ENCODE results near the gene MSANTD2.

MSANTD2 gene

GRCh38 chr11:124800226-124800929 is at the start of gene MSANTD2:
Gene MSANTD2 (minus strand): TSS chr11:124800406. CDS start chr11:124800380, 26 bp downstream.
- DNase-seq (ENCODE audit: low read depth in 2 of 2) = peak; percentile 21 to 64

GRCh38 chr11:124846070-124846673 is 46.0 kb upstream of the MSANTD2 start:
- no peak for DNase-seq (ENCODE audit: low read depth in 2 of 2)

GRCh38 chr11:124844664-124845079 is 44.5 kb upstream of the MSANTD2 start:
- no peak for DNase-seq (ENCODE audit: low read depth in 2 of 2)

- no peak for DNase-seq (ENCODE audit: low read depth in 2 of 2)
These were observed 43.4 kb upstream of the MSANTD2 start for GRCh38 chr11:124843616-124843910.

- DNase-seq (ENCODE audit: low read depth in 2 of 2) = no peak
These were observed 42.1 kb upstream of the MSANTD2 start for GRCh38 chr11:124842305-124842704.

GRCh38 chr11:124841840-124842239 is 41.6 kb upstream of the MSANTD2 start:
- no peak for DNase-seq (ENCODE audit: low read depth in 2 of 2)

GRCh38 chr11:124841201-124841600 is 41.0 kb upstream of the MSANTD2 start:
- no peak for DNase-seq (ENCODE audit: low read depth in 2 of 2)

GRCh38 chr11:124840666-124841065 is 40.5 kb upstream of the MSANTD2 start:
- no peak for DNase-seq (ENCODE audit: low read depth in 2 of 2)

- no peak for DNase-seq (ENCODE audit: low read depth in 2 of 2)
These were observed 39.9 kb upstream of the MSANTD2 start for GRCh38 chr11:124839972-124840621.

- DNase-seq (ENCODE audit: low read depth in 2 of 2) = no peak
These were observed 39.1 kb upstream of the MSANTD2 start for GRCh38 chr11:124839128-124839971.

GRCh38 chr11:124838805-124839127 is 38.6 kb upstream of the MSANTD2 start:
- DNase-seq (ENCODE audit: low read depth in 2 of 2) = no peak

GRCh38 chr11:124837491-124837856 is 37.3 kb upstream of the MSANTD2 start:
- no peak for DNase-seq (ENCODE audit: low read depth in 2 of 2)

GRCh38 chr11:124835918-124836317 is 35.7 kb upstream of the MSANTD2 start:
- DNase-seq (ENCODE audit: low read depth in 2 of 2) = no peak

GRCh38 chr11:124834526-124835180 is 34.4 kb upstream of the MSANTD2 start:
- DNase-seq (ENCODE audit: low read depth in 2 of 2) = no peak

- no peak for DNase-seq (ENCODE audit: low read depth in 2 of 2)
These were observed 32.4 kb upstream of the MSANTD2 start for GRCh38 chr11:124832571-124832970.

GRCh38 chr11:124831897-124832296 is 31.7 kb upstream of the MSANTD2 start:
- DNase-seq (ENCODE audit: low read depth in 2 of 2) = no peak

GRCh38 chr11:124830749-124831148 is 30.5 kb upstream of the MSANTD2 start:
- no peak for DNase-seq (ENCODE audit: low read depth in 2 of 2)

GRCh38 chr11:124829986-124830385 is 29.8 kb upstream of the MSANTD2 start:
- DNase-seq (ENCODE audit: low read depth in 2 of 2) = no peak

- DNase-seq (ENCODE audit: low read depth in 2 of 2) = no peak
These were observed 25.7 kb upstream of the MSANTD2 start for GRCh38 chr11:124825876-124826275.

- no peak for DNase-seq (ENCODE audit: low read depth in 2 of 2)
These were observed 23.5 kb upstream of the MSANTD2 start for GRCh38 chr11:124823512-124824376.

Data from stimulated activated CD4-positive, alpha-beta T cell treated with anti-CD3 and anti-CD28 coated beads, Interleukin-1b, Interleukin-23, amount 100 ng/mL, for 1 hour (primary cell).